Measurements from ENCODE around the gene OGFR.

GRCh38 chr20:62759981-62760431 is 44.6 kb upstream of the OGFR start:
- TF ChIP-seq CTCF (IDR thresholded peaks at IDR 0.05; ENCODE audit: low read depth, low read length, poor library complexity, severe bottlenecking), result no peak
- TF ChIP-seq EZH2phosphoT487 (IDR thresholded peaks at IDR 0.05; ENCODE audit: borderline replicate concordance, low read length), result no peak

All from DOHH2 (cell line).